Peyer's patch (tissue), 4 donors: Measurements from ENCODE around the gene TPBG.

Experiments used
- POLR2A ChIP-seq, 2 donors: fragments of 450-650 bp; IDR thresholded peaks; one replicate each; pipeline ENCODE4 v1.5.1; 2017; ENCODE audit warnings: antibody characterized with exemption in 2 of 2, mild to moderate bottlenecking in 2 of 2, moderate library complexity in 2 of 2
- TF ChIP-seq, protein P1 (sequence below), 6 experiments: fragments of 450-650 bp in 4 of 6; fragments of 200-600 bp in 2 of 6; sonication (generic) in 1 of 6; IDR thresholded peaks; one replicate each; pipeline ENCODE4 v1.5.1; 2017 to 2019; ENCODE audit warnings: antibody characterized with exemption in 6 of 6, mild to moderate bottlenecking in 3 of 6, moderate library complexity in 1 of 6

- TF ChIP-seq, protein P1, sequence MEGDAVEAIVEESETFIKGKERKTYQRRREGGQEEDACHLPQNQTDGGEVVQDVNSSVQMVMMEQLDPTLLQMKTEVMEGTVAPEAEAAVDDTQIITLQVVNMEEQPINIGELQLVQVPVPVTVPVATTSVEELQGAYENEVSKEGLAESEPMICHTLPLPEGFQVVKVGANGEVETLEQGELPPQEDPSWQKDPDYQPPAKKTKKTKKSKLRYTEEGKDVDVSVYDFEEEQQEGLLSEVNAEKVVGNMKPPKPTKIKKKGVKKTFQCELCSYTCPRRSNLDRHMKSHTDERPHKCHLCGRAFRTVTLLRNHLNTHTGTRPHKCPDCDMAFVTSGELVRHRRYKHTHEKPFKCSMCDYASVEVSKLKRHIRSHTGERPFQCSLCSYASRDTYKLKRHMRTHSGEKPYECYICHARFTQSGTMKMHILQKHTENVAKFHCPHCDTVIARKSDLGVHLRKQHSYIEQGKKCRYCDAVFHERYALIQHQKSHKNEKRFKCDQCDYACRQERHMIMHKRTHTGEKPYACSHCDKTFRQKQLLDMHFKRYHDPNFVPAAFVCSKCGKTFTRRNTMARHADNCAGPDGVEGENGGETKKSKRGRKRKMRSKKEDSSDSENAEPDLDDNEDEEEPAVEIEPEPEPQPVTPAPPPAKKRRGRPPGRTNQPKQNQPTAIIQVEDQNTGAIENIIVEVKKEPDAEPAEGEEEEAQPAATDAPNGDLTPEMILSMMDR (IDR thresholded peaks at IDR 0.05), result no peak
- TF ChIP-seq POLR2A (IDR thresholded peaks at IDR 0.05), result no peak
Observed at GRCh38 chr6:82364087-82365015, 734 bp downstream of the TPBG start.
